CD4-positive, alpha-beta T cell treated with Interleukin-10 for 1 hour (primary cell): Measurements from ENCODE around the gene FBXW12.
"Not testable (repeated sequence)": the region's sequence is repeated elsewhere in the genome, so short reads cannot be mapped to it uniquely, and the experiment has no call there.

Source experiments
- DNase-seq: peaks from one replicate; pipeline ENCODE4 v3.0.0-alpha.2; 2020

The FBXW12 gene

GRCh38 chr3:48388966-48389365 lies 16.9 kb downstream of the FBXW12 start:
- DNase-seq: no peak

DNA sequence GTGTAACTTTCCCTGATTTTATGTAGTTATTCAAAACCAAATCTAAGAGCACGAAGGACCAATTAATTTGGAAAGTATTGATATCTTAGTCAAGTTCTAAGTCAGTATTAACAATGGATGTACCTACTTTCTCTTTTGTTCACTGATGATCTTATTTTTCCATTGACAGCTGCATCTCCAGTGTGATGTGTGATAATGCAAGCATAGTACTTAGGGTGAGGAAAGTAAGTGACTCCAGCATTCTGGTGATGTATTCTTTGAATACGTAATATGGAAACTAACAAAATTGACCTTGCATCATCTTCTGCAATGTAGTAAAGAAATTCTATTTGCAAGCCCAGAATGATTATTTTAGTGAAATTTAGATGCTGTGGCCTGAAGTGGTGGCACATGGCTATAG lies 22.4 kb downstream of the FBXW12 start:
- DNase-seq: no peak

GRCh38 chr3:48395714-48396113 lies 23.7 kb downstream of the FBXW12 start:
- DNase-seq: no peak

GRCh38 chr3:48397767-48398681 lies 26.0 kb downstream of the FBXW12 start:
- no peak for DNase-seq

- no peak for DNase-seq
Observed at GRCh38 chr3:48398701-48399386, 26.8 kb downstream of the FBXW12 start.

DNA sequence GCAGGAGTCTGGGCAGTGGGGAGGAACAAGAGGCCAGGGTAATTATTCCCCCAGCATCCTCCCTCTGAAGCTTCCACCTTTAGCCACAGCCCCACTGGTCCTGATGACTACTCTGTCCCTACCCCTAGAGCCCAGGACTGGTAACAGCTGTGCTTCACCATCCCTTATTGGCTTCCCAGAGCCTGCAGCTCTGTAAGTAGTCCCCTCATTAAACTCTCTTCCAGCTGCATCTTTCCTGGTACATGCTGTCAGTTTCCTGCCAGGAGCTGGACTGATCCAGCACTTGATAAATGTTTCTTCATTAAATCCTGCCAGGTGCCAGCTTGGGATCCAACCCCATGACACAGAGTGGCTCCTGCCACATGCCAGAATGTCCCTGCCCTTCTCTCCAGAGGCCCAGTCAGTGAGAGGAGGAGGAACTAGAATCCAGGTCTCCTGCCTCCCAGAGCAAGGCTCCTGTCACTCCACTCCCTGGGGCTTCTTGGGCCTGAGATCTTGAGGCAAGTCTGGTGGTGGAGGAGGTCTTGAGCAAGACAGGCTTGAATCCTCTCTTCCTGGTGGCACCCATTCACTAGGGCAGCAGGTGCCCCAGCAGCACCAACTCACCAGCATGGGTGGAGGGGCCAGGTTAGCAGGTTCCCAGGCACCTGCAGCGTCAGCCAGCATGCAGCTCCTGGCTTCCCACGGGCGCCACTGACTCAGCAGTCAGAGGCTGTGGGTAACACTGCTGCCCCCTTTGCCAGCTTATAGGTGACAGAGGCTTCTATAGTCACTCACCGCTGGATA lies 27.6 kb downstream of the FBXW12 start:
- DNase-seq: no peak

GRCh38 chr3:48400824-48401433 lies 28.9 kb downstream of the FBXW12 start:
- peak; percentile 84 for DNase-seq

- DNase-seq: not testable (repeated sequence)
Observed at GRCh38 chr3:48401434-48401901, 29.4 kb downstream of the FBXW12 start.

DNA sequence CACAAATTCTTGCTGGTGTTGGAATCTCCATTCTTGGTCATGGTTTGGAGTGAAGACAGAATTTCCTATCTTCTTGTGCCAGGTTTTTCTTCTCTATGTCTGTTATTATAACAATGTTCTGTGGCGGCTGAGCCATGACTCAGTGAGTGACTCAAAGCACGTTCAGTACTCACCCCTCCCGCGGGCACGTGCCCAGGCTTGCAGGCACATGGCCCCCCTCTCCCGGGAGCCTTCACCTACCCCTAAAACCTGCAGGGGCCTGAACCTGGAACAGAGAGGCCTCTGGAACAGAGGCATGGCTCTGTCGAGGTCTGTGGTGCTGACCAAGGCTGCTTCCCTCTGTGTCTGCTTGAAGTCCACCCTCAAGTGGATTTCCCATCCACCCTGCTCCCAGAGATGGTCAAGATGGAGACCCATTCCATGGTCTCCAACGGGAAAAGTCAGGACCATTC lies 30.3 kb downstream of the FBXW12 start:
- DNase-seq: no peak

- DNase-seq: no peak
Observed at GRCh38 chr3:48402907-48403306, 30.9 kb downstream of the FBXW12 start.

DNA sequence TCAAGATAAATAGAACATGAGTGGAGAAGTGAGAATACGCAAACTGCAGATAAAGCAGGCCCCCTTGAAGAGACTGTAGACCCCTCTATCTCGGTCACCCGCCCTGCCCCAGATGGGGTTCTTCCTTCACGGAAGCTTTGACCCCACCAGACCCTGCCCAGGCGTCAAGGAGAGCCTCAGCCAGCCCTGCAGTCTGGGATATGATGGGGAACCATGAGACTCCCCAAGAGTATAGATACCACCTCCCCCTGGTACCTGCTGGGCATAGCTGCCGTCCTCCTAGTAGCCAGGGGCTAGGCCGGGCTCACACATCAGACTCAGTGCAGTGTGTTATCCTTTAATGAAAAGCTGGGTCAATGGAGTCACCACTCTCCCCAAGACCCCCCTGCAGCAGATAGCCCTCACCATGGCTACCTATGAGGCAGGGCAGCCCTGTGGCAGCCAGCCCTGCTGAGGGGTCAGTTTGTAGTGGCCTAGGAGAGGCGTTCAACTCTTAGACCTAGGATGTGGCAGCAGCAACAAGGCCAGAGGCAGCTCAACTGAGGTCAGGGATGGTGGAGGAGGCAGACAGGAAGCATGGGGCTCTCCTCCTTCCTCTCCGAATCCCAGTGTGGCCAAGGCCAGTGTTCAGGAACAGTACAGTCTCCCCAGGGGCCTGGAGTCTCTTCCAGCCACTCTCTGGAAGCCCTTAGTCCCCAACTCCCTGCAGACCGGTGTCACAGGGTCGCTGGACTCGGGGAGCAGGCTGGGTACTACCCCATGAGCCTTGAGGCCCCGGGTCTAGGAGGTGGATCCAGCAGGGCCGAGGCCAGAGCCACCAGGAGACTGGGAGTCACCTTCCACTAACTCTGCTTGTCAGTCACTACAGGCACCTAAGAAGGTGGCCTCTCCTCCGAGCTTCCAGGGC lies 31.8 kb downstream of the FBXW12 start:
- no peak for DNase-seq

GRCh38 chr3:48404440-48405342 lies 32.7 kb downstream of the FBXW12 start:
- no peak for DNase-seq

- DNase-seq: no peak
Observed at GRCh38 chr3:48405343-48405881, 33.4 kb downstream of the FBXW12 start.

DNA sequence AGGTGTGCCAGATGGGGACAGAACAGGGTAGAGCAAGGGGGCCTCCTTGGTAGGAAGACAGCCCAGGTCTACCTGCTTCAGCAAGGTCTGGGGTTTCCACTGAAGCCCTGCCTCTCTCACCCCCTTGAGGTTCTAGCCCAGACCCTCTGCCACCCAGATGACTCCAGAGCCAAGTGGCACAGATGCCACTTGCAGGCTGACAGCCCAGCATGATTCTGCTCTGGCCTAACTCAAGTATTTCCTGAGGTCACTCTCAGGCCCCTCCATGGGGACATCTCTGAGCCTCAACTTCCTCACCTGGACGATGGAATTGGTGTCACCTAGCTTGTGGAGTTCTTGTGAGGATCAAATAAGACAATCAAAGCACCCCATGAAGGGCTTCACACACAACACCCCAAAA lies 34.0 kb downstream of the FBXW12 start:
- DNase-seq: no peak

GRCh38 chr3:48406443-48407431 lies 34.7 kb downstream of the FBXW12 start:
- DNase-seq: no peak

DNA sequence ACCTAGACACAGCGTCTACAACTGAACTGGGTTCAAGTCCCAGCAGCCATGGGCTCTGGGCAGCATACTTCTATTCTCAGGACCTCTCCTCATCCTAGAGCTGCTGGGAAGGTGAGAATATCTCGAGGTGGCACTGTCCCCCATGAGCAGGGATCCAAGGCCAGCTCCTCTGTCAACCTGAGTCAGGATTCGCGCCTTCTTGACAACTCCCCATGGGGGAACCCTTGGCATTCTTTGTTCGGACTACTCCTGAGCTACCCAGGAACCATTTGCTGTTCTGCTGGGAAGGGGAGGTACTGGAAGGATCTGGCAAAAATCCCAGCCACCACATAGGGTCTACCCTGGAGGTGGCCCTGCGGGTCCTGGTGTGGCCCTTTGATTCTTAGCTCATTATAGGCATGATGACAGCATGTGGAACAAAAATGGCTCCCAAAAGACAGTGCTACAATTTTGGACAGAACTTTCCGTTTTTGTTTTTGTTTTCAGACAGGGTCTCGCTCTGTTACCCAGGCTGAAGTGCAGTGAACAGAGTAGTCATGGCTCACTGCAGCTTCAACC lies 35.6 kb downstream of the FBXW12 start:
- DNase-seq: no peak

DNA sequence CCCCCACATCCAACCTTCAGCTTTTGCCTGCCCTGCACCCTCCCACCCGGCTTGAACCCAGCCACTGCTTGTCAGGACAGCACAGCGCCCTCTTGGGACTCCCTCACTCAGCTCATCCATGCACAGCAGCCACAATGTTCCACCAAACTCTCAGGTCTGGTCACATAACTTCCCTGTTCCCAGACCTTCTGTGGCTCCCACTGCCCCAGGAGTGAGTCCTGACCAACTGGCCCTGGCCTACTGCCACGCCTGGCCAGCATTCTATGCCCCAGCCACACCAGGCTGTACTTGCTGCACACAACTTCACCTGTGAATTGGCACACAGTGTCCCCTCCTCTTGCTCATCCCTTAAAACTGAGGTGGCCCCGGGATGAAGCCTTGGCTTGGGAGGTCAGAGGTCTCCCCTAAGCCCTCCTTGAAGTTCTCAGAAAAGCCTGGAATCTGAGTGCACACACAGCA lies 36.8 kb downstream of the FBXW12 start:
- DNase-seq: no peak
